ENCODE results near the gene AP1M2.
A peak's percentile ranks its signal among the peaks of the same experiment; 100 is the strongest.

Gene AP1M2

DNA sequence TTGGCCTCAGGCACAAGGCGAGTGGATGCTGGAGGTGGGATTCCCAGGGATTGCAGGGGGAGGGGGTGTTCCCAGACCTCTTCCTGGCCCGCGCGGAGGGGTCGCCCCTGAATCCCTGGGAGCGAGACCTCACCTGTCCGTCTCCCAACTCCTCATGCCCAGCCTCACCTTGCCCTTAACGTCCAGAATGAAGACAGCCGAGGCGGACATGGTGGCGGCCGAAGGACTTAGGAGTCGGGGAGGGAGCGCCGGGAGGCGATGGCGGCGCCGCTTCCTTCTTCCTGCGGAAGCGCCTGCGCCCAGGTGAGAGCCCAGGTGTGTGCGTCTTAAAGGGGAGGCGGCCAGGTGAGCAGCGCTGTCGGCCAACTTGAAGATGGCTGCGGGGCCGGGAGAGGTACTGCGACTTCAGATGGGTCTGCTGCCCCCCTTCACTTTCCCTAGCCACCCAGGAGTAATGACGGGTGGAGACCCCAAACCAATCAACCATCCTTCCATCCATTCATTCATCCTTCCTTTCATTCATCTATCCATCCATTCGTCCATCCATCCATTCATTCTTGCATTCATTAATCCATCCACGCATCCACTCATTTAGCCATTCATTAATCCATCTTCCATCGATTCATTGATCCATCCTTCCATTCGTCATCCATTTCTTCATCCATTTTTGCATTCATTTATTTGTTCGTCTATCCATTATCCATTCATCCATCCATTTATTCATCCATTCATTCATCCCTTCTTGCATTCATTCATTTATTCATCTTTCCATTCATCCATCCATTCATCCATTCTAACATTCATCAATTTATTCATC is at the start of gene AP1M2:
TSS of gene AP1M2 (minus strand) at position 291 of the 817 bp plus-strand sequence. CDS start at position 210, 81 bp downstream.
- TF ChIP-seq ZFX (IDR thresholded peaks at IDR 0.05): no peak; the same call in 1 of the 2 replicates
- TF ChIP-seq, protein P1, sequence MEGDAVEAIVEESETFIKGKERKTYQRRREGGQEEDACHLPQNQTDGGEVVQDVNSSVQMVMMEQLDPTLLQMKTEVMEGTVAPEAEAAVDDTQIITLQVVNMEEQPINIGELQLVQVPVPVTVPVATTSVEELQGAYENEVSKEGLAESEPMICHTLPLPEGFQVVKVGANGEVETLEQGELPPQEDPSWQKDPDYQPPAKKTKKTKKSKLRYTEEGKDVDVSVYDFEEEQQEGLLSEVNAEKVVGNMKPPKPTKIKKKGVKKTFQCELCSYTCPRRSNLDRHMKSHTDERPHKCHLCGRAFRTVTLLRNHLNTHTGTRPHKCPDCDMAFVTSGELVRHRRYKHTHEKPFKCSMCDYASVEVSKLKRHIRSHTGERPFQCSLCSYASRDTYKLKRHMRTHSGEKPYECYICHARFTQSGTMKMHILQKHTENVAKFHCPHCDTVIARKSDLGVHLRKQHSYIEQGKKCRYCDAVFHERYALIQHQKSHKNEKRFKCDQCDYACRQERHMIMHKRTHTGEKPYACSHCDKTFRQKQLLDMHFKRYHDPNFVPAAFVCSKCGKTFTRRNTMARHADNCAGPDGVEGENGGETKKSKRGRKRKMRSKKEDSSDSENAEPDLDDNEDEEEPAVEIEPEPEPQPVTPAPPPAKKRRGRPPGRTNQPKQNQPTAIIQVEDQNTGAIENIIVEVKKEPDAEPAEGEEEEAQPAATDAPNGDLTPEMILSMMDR (conservative IDR thresholded peaks at IDR 0.05): no peak
- peak within 1 kb of the TSS; percentile 84 for H3K27ac ChIP-seq

DNA sequence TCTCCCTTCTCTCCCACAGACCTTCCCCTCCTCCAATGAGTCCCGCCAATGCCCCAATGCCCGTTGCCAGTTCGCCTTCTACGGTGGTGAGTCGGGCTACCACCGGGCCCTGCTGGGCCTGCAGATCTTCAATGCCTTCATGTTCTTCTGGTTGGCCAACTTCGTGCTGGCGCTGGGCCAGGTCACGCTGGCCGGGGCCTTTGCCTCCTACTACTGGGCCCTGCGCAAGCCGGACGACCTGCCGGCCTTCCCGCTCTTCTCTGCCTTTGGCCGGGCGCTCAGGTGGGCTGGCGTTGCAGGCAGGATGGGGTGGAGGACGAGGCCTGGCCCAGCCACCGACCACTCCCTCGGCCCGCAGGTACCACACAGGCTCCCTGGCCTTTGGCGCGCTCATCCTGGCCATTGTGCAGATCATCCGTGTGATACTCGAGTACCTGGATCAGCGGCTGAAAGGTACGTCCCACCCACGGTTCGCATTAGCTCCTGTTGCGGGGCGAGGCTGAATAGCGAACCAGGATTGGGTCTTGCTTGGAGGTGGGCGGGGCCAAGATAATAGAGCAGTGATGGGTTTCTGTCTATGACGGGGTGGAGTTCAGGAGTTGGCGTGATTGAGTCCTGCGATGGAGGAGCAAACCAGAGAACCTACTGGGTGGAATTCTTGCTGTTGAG is 49.3 kb upstream of the AP1M2 start:
- H3K27ac ChIP-seq: no peak overlapping the region
- TF ChIP-seq, protein P1 (conservative IDR thresholded peaks at IDR 0.05): no peak
- no peak for TF ChIP-seq ZFX (IDR thresholded peaks at IDR 0.05)

DNA sequence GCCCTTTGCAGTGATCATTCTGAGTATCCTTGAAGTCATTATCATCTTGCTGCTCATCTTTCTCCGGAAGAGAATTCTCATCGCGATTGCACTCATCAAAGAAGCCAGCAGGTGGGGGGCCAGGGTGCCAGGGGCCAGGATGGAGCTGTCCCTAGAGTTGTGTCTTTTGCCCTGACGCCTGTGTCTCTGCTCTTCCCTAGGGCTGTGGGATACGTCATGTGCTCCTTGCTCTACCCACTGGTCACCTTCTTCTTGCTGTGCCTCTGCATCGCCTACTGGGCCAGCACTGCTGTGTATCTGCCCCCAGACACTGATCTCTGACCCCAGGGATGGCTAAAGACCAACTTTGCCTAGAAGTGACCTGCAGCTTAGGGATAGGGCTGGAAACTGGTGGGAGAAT is 47.9 kb upstream of the AP1M2 start:
- no peak overlapping the region for H3K27ac ChIP-seq
- TF ChIP-seq, protein P1 (conservative IDR thresholded peaks at IDR 0.05): no peak
- TF ChIP-seq ZFX (IDR thresholded peaks at IDR 0.05): no peak

DNA sequence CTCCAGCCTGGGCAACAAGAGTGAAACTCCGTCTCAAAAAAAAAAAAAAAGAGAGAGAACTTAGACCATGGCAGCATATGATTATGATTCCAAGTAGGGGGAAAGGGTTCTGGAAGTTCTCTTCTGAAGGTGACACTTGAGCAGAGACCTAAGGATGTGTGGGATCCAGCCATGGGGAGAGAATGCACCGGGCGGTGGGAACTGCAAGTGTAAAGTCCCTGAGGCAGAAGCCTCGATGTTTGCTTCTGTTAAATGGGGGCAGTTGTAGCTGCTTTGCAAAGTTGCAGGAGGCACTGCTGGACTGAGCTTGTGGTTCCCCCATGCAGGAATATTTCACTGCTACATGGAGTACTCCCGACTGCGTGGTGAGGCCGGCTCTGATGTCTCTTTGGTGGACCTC is 47.3 kb upstream of the AP1M2 start:
- TF ChIP-seq, protein P1 (conservative IDR thresholded peaks at IDR 0.05): no peak
- TF ChIP-seq ZFX (IDR thresholded peaks at IDR 0.05): no peak
- no peak overlapping the region for H3K27ac ChIP-seq

DNA sequence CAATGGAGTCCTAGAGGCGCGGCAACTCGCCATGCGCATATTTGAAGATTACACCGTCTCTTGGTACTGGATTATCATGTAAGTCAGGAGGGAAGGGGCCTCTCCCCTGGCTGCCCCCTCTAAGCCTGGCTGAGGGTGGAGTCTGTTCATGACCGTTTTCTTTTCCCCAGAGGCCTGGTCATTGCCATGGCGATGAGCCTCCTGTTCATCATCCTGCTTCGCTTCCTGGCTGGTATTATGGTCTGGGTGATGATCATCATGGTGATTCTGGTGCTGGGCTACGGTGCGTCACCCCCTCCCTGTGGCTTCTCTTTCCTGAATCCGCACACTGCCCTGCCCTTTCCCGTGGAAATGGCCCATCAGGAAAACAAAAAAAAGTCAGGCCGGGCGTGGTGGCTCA is 44.8 kb upstream of the AP1M2 start:
- H3K27ac ChIP-seq: no peak overlapping the region
- TF ChIP-seq ZFX (IDR thresholded peaks at IDR 0.05): no peak
- TF ChIP-seq, protein P1 (conservative IDR thresholded peaks at IDR 0.05): no peak

DNA sequence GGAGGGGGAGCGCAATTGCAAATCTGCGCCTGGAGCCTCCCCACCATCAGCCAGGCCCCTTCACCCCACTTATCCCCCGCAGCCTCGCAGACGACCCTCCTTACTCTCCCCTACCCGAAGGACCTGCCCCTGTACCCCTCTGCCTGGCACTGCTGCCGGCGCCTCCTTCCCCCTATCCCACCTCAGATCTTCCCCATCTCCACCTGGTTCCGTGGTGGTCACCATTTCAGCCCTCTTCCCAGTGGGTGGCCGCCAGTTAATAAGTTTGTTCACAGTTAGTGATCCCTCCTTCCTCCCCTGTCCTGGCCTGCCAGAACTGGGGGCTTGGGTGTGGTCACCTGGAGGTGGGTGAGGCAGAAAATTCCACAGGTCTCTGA is 38.6 kb upstream of the AP1M2 start:
- TF ChIP-seq, protein P1 (conservative IDR thresholded peaks at IDR 0.05): no peak
- peak overlapping the region; percentile 94 for H3K27ac ChIP-seq

All from C4-2B (cell line).